A673 (cell line): ENCODE results near the gene CCDC18.

Source experiments
- EZH2 ChIP-seq: fragments of 200-600 bp; sonication (generic); IDR thresholded peaks from 2 replicates; pipeline ENCODE4 v1.6.1; 2017; ENCODE audit warnings: borderline replicate concordance, low read depth, mild to moderate bottlenecking, mixed read lengths, antibody characterized with exemption, low read length; ENCODE audit not compliant: poor library complexity, severe bottlenecking
- TF ChIP-seq, protein P1 (sequence below): fragments of 300-800, 200-600 bp; sonication (generic); conservative IDR thresholded peaks from 2 replicates; pipeline ENCODE4 v1.5.1; 2017; ENCODE audit warnings: low read depth, mild to moderate bottlenecking, antibody characterized with exemption, low read length, moderate library complexity, mixed read lengths

DNA sequence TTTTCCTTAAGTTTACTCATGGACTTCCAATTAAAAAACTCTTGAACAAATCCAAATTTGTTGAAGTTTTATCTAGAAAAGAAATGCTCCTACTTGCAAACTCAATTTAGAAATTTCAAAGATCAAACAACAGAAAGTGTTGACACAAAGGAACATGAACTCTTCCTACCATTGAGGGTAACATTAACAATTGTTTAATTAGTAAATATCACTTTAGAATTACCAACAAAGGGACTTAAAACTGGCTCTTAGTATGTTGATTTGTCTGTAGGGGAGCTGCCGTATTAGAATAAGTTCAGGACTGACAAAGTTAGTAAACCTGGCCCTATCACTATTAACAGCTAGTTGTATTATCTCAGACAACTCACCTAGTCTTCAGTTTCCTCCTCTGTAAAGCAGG lies 57.9 kb downstream of the CCDC18 start:
- TF ChIP-seq, protein P1, sequence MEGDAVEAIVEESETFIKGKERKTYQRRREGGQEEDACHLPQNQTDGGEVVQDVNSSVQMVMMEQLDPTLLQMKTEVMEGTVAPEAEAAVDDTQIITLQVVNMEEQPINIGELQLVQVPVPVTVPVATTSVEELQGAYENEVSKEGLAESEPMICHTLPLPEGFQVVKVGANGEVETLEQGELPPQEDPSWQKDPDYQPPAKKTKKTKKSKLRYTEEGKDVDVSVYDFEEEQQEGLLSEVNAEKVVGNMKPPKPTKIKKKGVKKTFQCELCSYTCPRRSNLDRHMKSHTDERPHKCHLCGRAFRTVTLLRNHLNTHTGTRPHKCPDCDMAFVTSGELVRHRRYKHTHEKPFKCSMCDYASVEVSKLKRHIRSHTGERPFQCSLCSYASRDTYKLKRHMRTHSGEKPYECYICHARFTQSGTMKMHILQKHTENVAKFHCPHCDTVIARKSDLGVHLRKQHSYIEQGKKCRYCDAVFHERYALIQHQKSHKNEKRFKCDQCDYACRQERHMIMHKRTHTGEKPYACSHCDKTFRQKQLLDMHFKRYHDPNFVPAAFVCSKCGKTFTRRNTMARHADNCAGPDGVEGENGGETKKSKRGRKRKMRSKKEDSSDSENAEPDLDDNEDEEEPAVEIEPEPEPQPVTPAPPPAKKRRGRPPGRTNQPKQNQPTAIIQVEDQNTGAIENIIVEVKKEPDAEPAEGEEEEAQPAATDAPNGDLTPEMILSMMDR = no peak
- TF ChIP-seq EZH2 = no peak
